ENCODE results near the gene PML. TPM values are rescaled to one million over a fixed set of nuclear protein-coding genes. Genes with fewer than 3 reads are reported as not detected.
A peak's percentile ranks its signal among the peaks of the same experiment; 100 is the strongest.

PML gene
- total RNA-seq, 1 donor from 2014 or later = 78.9 TPM

DNA sequence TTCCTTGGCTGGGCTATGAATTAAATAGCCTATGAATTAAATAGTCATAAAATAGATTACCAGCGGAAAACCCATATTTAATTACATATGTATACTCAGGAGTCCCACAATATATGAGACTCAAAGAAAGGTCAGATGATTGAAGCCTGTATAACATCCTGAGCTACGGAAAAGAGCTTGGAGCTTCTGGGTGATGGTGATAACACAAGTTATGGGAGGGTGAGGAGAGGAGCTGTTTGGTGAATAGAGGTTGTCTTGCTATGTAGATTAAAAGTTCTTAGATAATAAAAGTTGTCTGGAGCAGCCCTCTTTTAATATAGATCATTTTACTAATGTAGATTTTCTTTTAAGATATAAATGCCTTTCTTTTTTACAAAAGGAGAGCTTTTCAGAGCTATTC, 1.8 kb downstream of the PML start:
- H3K4me3 ChIP-seq (ENCODE audit: low read depth, low read length) = peak overlapping the region; percentile 85
- TF ChIP-seq, protein P1, sequence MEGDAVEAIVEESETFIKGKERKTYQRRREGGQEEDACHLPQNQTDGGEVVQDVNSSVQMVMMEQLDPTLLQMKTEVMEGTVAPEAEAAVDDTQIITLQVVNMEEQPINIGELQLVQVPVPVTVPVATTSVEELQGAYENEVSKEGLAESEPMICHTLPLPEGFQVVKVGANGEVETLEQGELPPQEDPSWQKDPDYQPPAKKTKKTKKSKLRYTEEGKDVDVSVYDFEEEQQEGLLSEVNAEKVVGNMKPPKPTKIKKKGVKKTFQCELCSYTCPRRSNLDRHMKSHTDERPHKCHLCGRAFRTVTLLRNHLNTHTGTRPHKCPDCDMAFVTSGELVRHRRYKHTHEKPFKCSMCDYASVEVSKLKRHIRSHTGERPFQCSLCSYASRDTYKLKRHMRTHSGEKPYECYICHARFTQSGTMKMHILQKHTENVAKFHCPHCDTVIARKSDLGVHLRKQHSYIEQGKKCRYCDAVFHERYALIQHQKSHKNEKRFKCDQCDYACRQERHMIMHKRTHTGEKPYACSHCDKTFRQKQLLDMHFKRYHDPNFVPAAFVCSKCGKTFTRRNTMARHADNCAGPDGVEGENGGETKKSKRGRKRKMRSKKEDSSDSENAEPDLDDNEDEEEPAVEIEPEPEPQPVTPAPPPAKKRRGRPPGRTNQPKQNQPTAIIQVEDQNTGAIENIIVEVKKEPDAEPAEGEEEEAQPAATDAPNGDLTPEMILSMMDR (conservative IDR thresholded peaks at IDR 0.05; ENCODE audit: low read depth, low read length) = no peak
- DNase-seq (ENCODE audit: low read depth) = no peak

DNA sequence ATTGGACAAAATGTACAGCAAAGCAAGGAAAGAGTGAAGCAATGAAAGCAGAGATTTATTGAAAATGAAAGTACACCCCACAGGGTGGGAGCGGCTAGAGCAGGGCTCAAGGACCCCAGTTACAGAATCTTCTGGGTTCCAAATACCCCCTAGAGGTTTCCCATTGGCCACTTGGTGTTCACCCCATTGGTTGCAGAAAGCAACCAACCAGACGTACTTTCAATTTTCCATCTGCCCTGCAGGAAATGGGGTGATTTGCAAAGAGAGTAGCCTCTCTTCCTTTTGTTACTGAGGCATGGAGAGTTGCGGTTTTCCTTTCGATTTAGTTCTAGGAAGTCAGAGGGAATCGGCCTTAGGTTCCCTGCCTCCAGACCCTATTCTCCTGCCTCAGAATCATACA, 2.4 kb downstream of the PML start:
- TF ChIP-seq, protein P1 (conservative IDR thresholded peaks at IDR 0.05; ENCODE audit: low read depth, low read length) = no peak
- DNase-seq (ENCODE audit: low read depth) = no peak
- peak overlapping the region; percentile 85 for H3K4me3 ChIP-seq (ENCODE audit: low read depth, low read length)

DNA sequence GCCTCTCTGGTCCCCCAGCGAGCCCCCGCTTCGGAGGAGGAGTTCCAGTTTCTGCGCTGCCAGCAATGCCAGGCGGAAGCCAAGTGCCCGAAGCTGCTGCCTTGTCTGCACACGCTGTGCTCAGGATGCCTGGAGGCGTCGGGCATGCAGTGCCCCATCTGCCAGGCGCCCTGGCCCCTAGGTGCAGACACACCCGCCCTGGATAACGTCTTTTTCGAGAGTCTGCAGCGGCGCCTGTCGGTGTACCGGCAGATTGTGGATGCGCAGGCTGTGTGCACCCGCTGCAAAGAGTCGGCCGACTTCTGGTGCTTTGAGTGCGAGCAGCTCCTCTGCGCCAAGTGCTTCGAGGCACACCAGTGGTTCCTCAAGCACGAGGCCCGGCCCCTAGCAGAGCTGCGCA, 3.5 kb downstream of the PML start:
- no peak overlapping the region for H3K4me3 ChIP-seq (ENCODE audit: low read depth, low read length)
- DNase-seq (ENCODE audit: low read depth) = no peak
- TF ChIP-seq, protein P1 (conservative IDR thresholded peaks at IDR 0.05; ENCODE audit: low read depth, low read length) = no peak

DNA sequence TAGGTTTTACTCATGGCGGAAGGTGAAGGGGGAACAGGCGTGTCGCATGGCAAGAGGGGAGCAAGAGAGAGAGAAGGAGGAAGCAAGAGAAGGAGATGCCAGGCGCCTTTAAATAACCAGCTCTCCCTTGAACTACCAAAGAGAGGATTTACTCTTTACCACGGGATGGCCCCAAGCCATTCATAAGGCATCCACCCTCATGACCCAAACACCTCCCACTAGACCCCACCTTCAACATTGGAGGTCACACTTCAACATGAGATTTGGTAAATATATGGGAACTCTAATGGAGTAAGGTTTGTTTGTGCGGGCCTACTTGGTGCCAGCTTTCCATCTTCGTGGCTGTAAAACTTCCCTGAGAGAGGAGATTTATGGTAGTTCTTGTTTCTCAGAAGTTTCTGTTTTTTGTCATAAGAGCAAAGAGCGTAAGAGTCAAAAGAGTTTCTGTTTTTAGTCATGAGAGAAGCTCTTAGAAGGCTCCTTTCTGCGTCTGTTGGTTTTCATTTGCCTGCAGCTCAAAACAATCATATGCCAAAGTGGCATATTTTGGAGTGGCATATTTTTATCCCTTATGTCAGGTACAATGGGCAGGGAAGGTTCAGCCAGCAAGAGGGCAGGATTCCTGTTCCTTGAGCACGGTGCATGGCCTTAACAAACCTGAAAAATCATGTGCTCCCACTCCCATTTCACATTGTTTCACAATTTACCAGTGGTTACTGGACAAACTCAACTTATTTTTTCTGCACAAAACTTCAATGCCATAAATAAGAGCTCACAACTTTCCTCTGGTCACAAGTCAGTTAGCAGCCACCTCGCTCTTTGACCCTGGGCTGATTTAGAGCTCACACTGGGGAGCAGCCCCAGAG, 12.5 kb downstream of the PML start:
- H3K4me3 ChIP-seq (ENCODE audit: low read depth, low read length) = no peak overlapping the region
- TF ChIP-seq, protein P1 (conservative IDR thresholded peaks at IDR 0.05; ENCODE audit: low read depth, low read length) = no peak
- no peak for DNase-seq (ENCODE audit: low read depth)

DNA sequence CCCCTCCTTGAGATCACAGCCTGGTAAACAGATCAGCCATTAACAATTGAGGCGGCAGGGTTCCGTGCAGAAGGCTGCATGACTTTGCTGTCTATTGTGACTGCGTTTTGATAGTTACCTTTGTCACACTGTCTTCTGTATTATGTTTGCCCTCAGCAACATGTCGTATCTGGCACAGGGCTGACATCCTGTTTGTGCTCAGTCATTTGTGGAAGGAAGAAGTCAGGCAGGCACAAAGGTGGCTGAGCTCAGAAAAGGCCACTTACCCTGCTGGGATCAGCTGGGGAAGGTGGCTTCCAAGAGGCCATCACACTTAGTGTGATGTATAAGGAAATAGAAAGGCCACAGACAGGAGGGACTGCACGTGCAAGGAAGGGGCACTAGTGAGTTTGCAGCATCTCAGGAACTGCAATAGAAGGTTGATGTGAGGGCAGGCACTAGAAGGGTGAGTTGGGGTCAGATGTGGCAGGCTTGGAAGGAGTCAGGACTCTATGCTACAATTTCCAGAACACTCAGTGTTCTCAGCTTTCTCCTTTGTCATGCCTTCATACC, 13.4 kb downstream of the PML start:
- DNase-seq (ENCODE audit: low read depth) = no peak
- TF ChIP-seq, protein P1 (conservative IDR thresholded peaks at IDR 0.05; ENCODE audit: low read depth, low read length) = no peak
- H3K4me3 ChIP-seq (ENCODE audit: low read depth, low read length) = no peak overlapping the region

DNA sequence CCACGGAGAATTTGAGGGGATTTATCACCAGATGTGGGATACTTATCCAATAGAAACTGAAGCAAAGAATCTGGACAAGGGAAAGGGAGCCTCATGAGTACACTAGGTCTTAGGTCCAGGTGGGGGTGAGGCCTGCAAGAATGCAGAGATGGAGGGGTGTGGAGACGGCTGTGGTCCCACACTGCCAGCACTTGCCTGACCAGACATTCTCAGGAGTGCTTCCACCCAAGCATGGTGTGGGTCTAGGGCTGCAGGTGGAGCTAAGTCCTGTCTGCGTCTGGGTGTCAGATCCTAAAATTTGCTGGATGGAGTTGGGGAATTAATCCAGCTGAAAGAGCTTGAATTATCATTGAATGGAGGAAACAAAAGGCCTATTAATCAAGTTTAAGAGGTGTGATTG, 14.4 kb downstream of the PML start:
- TF ChIP-seq, protein P1 (conservative IDR thresholded peaks at IDR 0.05; ENCODE audit: low read depth, low read length) = no peak
- DNase-seq (ENCODE audit: low read depth) = no peak
- H3K4me3 ChIP-seq (ENCODE audit: low read depth, low read length) = no peak overlapping the region

Data from epithelial cell of proximal tubule (primary cell).